Measurements from ENCODE around the gene OPRPN. TPM values are rescaled to one million over a fixed set of nuclear protein-coding genes. Genes with fewer than 3 reads are reported as not detected.

The OPRPN gene
- total and polyA plus RNA-seq, 2 experiments from 2014 or later: not detected

Other genes starting within 250 kb of the OPRPN start
- not detected in 2 replicates for gene PRR27, start 243.7 kb upstream of the OPRPN start, total RNA-seq
- gene PRR27, start 243.7 kb upstream of the OPRPN start, polyA plus RNA-seq: not detected in 2 replicates
- 21.1 and 24.6 TPM in 2 replicates for gene ODAM, start 202.2 kb upstream of the OPRPN start, total RNA-seq
- 56.4 and 64.5 TPM in 2 replicates for gene ODAM, start 202.2 kb upstream of the OPRPN start, polyA plus RNA-seq
- not detected in 2 replicates for gene FDCSP, start 171.8 kb upstream of the OPRPN start, total RNA-seq
- not detected in 2 replicates for gene FDCSP, start 171.8 kb upstream of the OPRPN start, polyA plus RNA-seq
- not detected in 2 replicates for gene CSN3, start 155.3 kb upstream of the OPRPN start, total RNA-seq
- gene CSN3, start 155.3 kb upstream of the OPRPN start, polyA plus RNA-seq: not detected in 2 replicates
- not detected in 2 replicates for gene CABS1, start 63.0 kb upstream of the OPRPN start, total RNA-seq
- 0.55 TPM in 1 of 2 replicates, not detected in the other for gene CABS1, start 63.0 kb upstream of the OPRPN start, polyA plus RNA-seq
- gene SMR3A, start 37.2 kb upstream of the OPRPN start, total RNA-seq: not detected in 2 replicates
- gene SMR3A, start 37.2 kb upstream of the OPRPN start, polyA plus RNA-seq: not detected in 2 replicates
- gene SMR3B, start 14.8 kb upstream of the OPRPN start, total RNA-seq: not detected in 2 replicates
- gene SMR3B, start 14.8 kb upstream of the OPRPN start, polyA plus RNA-seq: not detected in 2 replicates
- not detected in 2 replicates for gene MUC7, start 74.3 kb downstream of the OPRPN start, total RNA-seq
- gene MUC7, start 74.3 kb downstream of the OPRPN start, polyA plus RNA-seq: not detected in 2 replicates
- not detected in 2 replicates for gene AMTN, start 120.6 kb downstream of the OPRPN start, total RNA-seq
- gene AMTN, start 120.6 kb downstream of the OPRPN start, polyA plus RNA-seq: 0.53 TPM in 1 of 2 replicates, not detected in the other
- gene AMBN, start 194.3 kb downstream of the OPRPN start, total RNA-seq: not detected in 2 replicates
- not detected in 2 replicates for gene AMBN, start 194.3 kb downstream of the OPRPN start, polyA plus RNA-seq
- under 0.01 TPM in 1 of 2 replicates, not detected in the other for gene ENAM, start 230.8 kb downstream of the OPRPN start, total RNA-seq
- gene ENAM, start 230.8 kb downstream of the OPRPN start, polyA plus RNA-seq: not detected in 2 replicates

All from cardiac muscle cell (in vitro differentiated cells and primary cell).